Measurements from ENCODE around the gene MRPL44.
"Not testable (repeated sequence)": the region's sequence is repeated elsewhere in the genome, so short reads cannot be mapped to it uniquely, and the experiment has no call there.

The MRPL44 gene

DNA sequence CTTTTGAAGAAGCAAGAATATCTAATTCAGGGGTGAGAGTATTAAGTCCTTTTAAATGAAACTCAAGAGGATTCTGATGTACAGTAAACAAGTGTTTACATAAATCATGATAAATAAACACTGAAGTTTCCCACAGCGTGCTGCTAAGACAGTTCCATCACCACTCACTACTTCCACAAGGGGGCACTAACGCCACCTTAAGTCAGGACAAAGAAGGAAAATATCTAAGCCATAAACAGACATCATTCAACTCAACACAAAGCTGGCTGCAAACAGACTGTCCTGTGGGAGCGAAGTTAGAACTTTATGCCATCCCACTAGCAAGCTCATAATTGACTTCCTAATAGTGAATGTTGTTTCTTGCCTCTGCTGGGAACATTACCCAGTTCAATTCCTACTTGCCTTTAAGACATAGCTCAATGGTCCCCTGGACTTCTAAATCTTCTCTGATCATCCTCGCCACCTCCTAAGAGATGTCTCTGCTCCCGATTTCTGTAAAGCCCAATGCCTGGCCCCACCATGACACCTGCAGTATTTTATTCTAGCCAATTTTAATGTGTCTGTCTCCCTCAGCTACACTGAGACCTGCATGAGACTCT, 36.5 kb downstream of the MRPL44 start:
- H3K4me1 ChIP-seq (ENCODE audit: control insufficient read depth, insufficient read depth, low read length, poor library complexity, severe bottlenecking), result peaks cover 5% of the 10 kb centered on the region
- H3K9me3 ChIP-seq (ENCODE audit: control insufficient read depth, low read length), result no peaks in the 10 kb centered on the region
- 56% methylated on average over 3 to 4 of the region's 5 CpGs for WGBS, 2 experiments (ENCODE audit: insufficient coverage in 2 of 2)
- H3K4me3 ChIP-seq (ENCODE audit: extremely low read depth, insufficient read depth, low read length, poor library complexity, severe bottlenecking), result no peak overlapping the region
- H3K27ac ChIP-seq (ENCODE audit: low read depth, low read length, severe bottlenecking), result no peak overlapping the region
- peaks cover 87% of the 10 kb centered on the region for H3K36me3 ChIP-seq (ENCODE audit: control insufficient read depth, insufficient read depth, low read length)

DNA sequence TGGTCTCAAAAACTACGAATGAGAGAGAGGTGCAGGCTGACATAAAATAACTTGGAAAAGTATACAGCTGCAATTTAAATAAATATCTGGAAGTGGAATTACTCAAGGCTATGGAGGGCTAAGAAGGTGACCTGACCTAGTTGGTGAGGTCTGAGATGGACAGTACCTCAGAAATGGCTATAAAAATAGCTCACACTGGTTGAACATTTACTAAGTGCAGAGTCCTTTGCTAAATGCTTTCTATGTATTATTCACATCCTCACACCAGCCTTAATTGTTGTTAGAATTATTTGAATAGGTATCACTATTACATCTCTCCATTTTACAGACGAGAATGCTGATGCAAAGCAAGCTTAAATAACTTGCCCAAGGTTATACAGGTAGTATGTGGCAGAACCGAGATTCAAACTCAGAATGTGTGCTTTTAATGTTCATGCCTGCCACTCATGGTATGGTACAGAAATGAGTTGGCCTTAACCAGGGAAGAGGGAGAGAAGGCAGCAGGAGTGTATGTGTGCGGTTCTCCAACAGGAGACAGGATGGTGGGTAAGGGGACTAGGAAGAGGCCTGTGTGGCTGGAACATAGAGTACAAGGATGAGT, 37.4 kb downstream of the MRPL44 start:
- peaks cover 88% of the 10 kb centered on the region for H3K36me3 ChIP-seq (ENCODE audit: control insufficient read depth, insufficient read depth, low read length)
- H3K4me1 ChIP-seq (ENCODE audit: control insufficient read depth, insufficient read depth, low read length, poor library complexity, severe bottlenecking), result peaks cover 5% of the 10 kb centered on the region
- WGBS, 2 experiments (ENCODE audit: insufficient coverage in 2 of 2), result 93 to 95% methylated on average over 3 of the region's 4 CpGs
- no peak overlapping the region for H3K4me3 ChIP-seq (ENCODE audit: extremely low read depth, insufficient read depth, low read length, poor library complexity, severe bottlenecking)
- peak overlapping the region; percentile 83 for H3K27ac ChIP-seq (ENCODE audit: low read depth, low read length, severe bottlenecking)
- H3K9me3 ChIP-seq (ENCODE audit: control insufficient read depth, low read length), result no peaks in the 10 kb centered on the region

- Histone ChIP-seq H3K27ac (ENCODE audit: low read depth, low read length, severe bottlenecking) (peak overlapping the region; percentile 83), H3K4me3 (ENCODE audit: extremely low read depth, insufficient read depth, low read length, poor library complexity, severe bottlenecking) (no peak overlapping the region), H3K36me3 (ENCODE audit: control insufficient read depth, insufficient read depth, low read length) (peaks cover 88% of the 10 kb centered on the region), H3K9me3 (ENCODE audit: control insufficient read depth, low read length) (no peaks in the 10 kb centered on the region), H3K4me1 (ENCODE audit: control insufficient read depth, insufficient read depth, low read length, poor library complexity, severe bottlenecking) (peaks cover 5% of the 10 kb centered on the region)
- 81 to 92% methylated on average over 2 of the region's 5 CpGs for WGBS, 2 experiments (ENCODE audit: insufficient coverage in 2 of 2)
Observed at GRCh38 chr2:223995569-223995968, 38.3 kb downstream of the MRPL44 start.

GRCh38 chr2:223996391-223996790, 39.1 kb downstream of the MRPL44 start:
- H3K9me3 ChIP-seq (ENCODE audit: control insufficient read depth, low read length), result no peaks in the 10 kb centered on the region
- 93 to 100% methylated on average over 1 to 3 of the region's 6 CpGs for WGBS, 2 experiments (ENCODE audit: insufficient coverage in 2 of 2)
- H3K36me3 ChIP-seq (ENCODE audit: control insufficient read depth, insufficient read depth, low read length), result peaks cover 88% of the 10 kb centered on the region
- no peak overlapping the region for H3K27ac ChIP-seq (ENCODE audit: low read depth, low read length, severe bottlenecking)
- no peak overlapping the region for H3K4me3 ChIP-seq (ENCODE audit: extremely low read depth, insufficient read depth, low read length, poor library complexity, severe bottlenecking)
- H3K4me1 ChIP-seq (ENCODE audit: control insufficient read depth, insufficient read depth, low read length, poor library complexity, severe bottlenecking), result peaks cover 5% of the 10 kb centered on the region

DNA sequence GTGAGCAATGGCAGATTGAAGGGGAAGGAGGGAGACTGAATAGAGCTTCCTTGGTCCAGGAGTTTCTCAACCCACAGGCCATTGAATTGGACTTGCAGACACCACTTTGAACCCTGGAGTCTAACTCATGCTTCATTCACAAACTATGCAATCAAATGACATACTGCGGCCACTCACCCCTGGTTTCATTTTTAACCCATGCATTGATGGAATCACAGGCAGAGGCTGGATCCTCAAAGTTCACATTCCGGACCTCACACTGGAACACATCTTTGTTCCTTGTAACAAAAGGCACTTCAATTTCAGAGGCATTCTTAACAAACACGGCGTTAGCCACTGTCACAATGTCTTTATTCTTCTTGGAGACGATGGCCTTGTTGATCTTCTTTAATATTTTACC, 40.7 kb downstream of the MRPL44 start:
- H3K4me1 ChIP-seq (ENCODE audit: control insufficient read depth, insufficient read depth, low read length, poor library complexity, severe bottlenecking), result peaks cover 5% of the 10 kb centered on the region
- peaks cover 84% of the 10 kb centered on the region for H3K36me3 ChIP-seq (ENCODE audit: control insufficient read depth, insufficient read depth, low read length)
- WGBS, 2 experiments (ENCODE audit: insufficient coverage in 2 of 2), result 75 to 90% methylated on average over 5 of the region's 5 CpGs
- H3K4me3 ChIP-seq (ENCODE audit: extremely low read depth, insufficient read depth, low read length, poor library complexity, severe bottlenecking), result no peak overlapping the region
- H3K9me3 ChIP-seq (ENCODE audit: control insufficient read depth, low read length), result no peaks in the 10 kb centered on the region
- H3K27ac ChIP-seq (ENCODE audit: low read depth, low read length, severe bottlenecking), result no peak overlapping the region

DNA sequence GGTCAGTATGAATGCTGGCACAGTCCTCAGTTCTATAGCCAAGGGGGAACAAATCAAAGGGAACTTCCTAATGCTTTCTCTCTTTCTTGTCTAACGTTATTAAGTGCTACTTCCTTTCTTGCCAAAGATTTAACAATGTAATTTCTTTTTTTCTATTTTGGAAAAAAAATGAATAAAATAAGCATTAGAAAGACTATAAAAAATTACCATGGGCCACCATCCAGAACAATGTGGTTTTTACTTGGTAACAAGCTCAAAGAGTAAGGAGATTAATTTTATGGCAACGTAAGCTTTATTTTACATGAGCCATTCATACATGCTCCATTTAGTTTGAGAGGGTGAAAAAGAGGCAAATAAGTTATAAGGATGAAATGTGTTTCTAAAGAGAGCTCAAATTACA, 41.7 kb downstream of the MRPL44 start:
- Histone ChIP-seq H3K27ac (ENCODE audit: low read depth, low read length, severe bottlenecking) (no peak overlapping the region), H3K4me1 (ENCODE audit: control insufficient read depth, insufficient read depth, low read length, poor library complexity, severe bottlenecking) (peaks cover 5% of the 10 kb centered on the region), H3K36me3 (ENCODE audit: control insufficient read depth, insufficient read depth, low read length) (peaks cover 79% of the 10 kb centered on the region), H3K9me3 (ENCODE audit: control insufficient read depth, low read length) (no peaks in the 10 kb centered on the region), H3K4me3 (ENCODE audit: extremely low read depth, insufficient read depth, low read length, poor library complexity, severe bottlenecking) (no peak overlapping the region)
- no CpG with 5 or more reads among the region's 2 CpGs for WGBS, 2 experiments (ENCODE audit: insufficient coverage in 2 of 2)

- H3K36me3 ChIP-seq (ENCODE audit: control insufficient read depth, insufficient read depth, low read length), result peaks cover 70% of the 10 kb centered on the region
- H3K9me3 ChIP-seq (ENCODE audit: control insufficient read depth, low read length), result no peaks in the 10 kb centered on the region
- H3K4me3 ChIP-seq (ENCODE audit: extremely low read depth, insufficient read depth, low read length, poor library complexity, severe bottlenecking), result no peak overlapping the region
- H3K4me1 ChIP-seq (ENCODE audit: control insufficient read depth, insufficient read depth, low read length, poor library complexity, severe bottlenecking), result peaks cover 5% of the 10 kb centered on the region
- WGBS, 2 experiments (ENCODE audit: insufficient coverage in 2 of 2), result 94 to 96% methylated on average over 10 of the region's 11 CpGs
- no peak overlapping the region for H3K27ac ChIP-seq (ENCODE audit: low read depth, low read length, severe bottlenecking)
Observed at GRCh38 chr2:223999862-224000261, 42.6 kb downstream of the MRPL44 start.

DNA sequence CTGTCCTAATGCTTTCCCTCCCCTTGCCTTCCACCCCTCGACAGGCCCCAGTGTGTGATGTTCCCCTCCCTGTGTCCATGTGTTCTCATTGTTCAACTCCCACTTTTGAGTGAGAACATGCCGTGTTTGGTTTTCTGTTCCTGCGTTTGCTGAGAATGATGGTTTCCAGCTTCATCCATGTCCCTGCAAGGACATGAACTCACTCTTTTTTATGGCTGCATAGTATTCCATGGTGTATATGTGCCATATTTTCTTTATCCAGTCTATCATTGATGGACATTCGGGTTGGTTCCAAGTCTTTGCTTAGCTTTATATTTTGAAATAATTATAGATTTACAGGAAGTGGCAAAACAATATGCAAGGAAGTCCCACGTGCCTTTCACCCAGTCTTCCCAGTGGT, 43.4 kb downstream of the MRPL44 start:
- H3K4me1 ChIP-seq (ENCODE audit: control insufficient read depth, insufficient read depth, low read length, poor library complexity, severe bottlenecking); H3K4me3 ChIP-seq (ENCODE audit: extremely low read depth, insufficient read depth, low read length, poor library complexity, severe bottlenecking); H3K9me3 ChIP-seq (ENCODE audit: control insufficient read depth, low read length); H3K27ac ChIP-seq (ENCODE audit: low read depth, low read length, severe bottlenecking): not testable (repeated sequence)
- peaks cover 62% of the 10 kb centered on the region for H3K36me3 ChIP-seq (ENCODE audit: control insufficient read depth, insufficient read depth, low read length)
- 100% methylated on average over 3 to 4 of the region's 5 CpGs for WGBS, 2 experiments (ENCODE audit: insufficient coverage in 2 of 2)

DNA sequence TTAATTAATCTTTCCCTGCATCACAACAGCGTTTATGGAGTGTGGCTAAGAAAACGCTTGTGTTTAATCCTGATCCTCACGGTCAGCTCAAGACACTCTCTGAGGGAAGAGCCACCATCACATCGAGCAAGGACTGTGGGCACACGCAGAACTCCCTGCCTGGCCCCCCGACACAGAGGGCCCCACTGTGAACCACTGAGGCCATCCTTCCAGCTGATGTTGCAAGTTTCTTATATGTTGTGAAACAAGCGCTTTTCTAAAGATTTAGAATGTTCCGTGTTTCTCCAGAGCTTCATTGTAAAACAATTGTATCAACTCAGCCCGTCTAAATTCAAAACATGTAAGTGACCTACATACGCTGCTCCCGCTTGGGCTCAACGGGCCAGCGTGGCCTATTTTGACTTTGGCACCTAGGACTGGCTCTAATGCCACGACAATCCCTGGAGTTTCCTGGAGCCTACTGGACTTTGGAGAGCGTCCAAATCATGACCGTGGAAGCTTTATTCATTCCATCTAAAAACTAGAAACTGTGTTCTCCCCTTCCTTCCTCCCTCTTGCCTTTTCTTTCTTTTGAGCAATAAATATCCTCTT, 46.9 kb downstream of the MRPL44 start:
- Histone ChIP-seq H3K27ac (ENCODE audit: low read depth, low read length, severe bottlenecking) (no peak overlapping the region), H3K4me1 (ENCODE audit: control insufficient read depth, insufficient read depth, low read length, poor library complexity, severe bottlenecking) (peaks cover 12% of the 10 kb centered on the region), H3K4me3 (ENCODE audit: extremely low read depth, insufficient read depth, low read length, poor library complexity, severe bottlenecking) (no peak overlapping the region), H3K9me3 (ENCODE audit: control insufficient read depth, low read length) (no peaks in the 10 kb centered on the region), H3K36me3 (ENCODE audit: control insufficient read depth, insufficient read depth, low read length) (peaks cover 37% of the 10 kb centered on the region)
- 82 to 92% methylated on average over 10 to 14 of the region's 16 CpGs for WGBS, 2 experiments (ENCODE audit: insufficient coverage in 2 of 2)

DNA sequence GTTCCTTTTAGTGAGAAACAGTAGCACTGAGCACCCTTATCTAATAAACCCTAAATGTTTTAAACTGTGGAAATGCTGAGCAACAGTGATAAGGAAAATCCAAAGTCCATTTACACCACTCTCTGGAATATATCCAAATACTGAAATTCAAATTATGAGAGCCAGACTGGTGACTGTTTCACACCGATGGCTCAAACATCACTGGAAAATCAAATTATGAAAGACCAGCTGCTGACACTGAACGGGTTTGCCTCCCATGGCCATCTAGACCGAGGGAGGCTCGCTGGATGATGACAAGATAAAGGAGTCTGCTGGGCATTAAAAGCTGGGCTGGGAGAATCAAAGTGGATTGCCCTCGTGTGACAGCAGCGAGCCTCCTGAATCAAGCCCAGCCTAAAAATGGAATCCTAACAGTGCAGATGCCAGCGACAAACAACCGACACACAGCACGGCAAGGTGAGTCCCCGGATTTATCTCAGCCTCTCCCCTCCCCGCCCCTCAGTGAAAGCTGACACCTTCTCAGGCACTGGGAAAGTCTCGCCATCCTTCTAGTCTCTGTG, 51.5 kb downstream of the MRPL44 start:
- peak overlapping the region; percentile 63 for H3K27ac ChIP-seq (ENCODE audit: low read depth, low read length, severe bottlenecking)
- H3K9me3 ChIP-seq (ENCODE audit: control insufficient read depth, low read length), result no peaks in the 10 kb centered on the region
- no peak overlapping the region for H3K4me3 ChIP-seq (ENCODE audit: extremely low read depth, insufficient read depth, low read length, poor library complexity, severe bottlenecking)
- peaks cover 34% of the 10 kb centered on the region for H3K4me1 ChIP-seq (ENCODE audit: control insufficient read depth, insufficient read depth, low read length, poor library complexity, severe bottlenecking)
- H3K36me3 ChIP-seq (ENCODE audit: control insufficient read depth, insufficient read depth, low read length), result peaks cover 19% of the 10 kb centered on the region
- 66 to 74% methylated on average over 10 to 12 of the region's 12 CpGs for WGBS, 2 experiments (ENCODE audit: insufficient coverage in 2 of 2)

All from mesodermal cell (in vitro differentiated cells).